ENCODE data around the gene PSMC4.

The PSMC4 gene

GRCh38 chr19:39993605-39994004 lies 22.6 kb downstream of the PSMC4 start:
- no peak for DNase-seq (ENCODE audit: low read depth, low spot score)

GRCh38 chr19:39994361-39994760 lies 23.4 kb downstream of the PSMC4 start:
- no peak for DNase-seq (ENCODE audit: low read depth, low spot score)

GRCh38 chr19:39995794-39996193 lies 24.8 kb downstream of the PSMC4 start:
- DNase-seq (ENCODE audit: low read depth, low spot score), result no peak

GRCh38 chr19:39996218-39996810 lies 25.3 kb downstream of the PSMC4 start:
- DNase-seq (ENCODE audit: low read depth, low spot score), result peak; percentile 78

GRCh38 chr19:39996811-39997637 lies 26.1 kb downstream of the PSMC4 start, which contains the start of gene ZNF546:
TSS of gene ZNF546 (plus strand) at chr19:39997060. CDS start at chr19:39998327, 1,267 bp downstream.
- peak; percentile 95 for DNase-seq (ENCODE audit: low read depth, low spot score)

GRCh38 chr19:39997638-39998216 lies 26.8 kb downstream of the PSMC4 start:
- no peak for DNase-seq (ENCODE audit: low read depth, low spot score)

GRCh38 chr19:39998501-39998900 lies 27.5 kb downstream of the PSMC4 start:
- no peak for DNase-seq (ENCODE audit: low read depth, low spot score)

GRCh38 chr19:40005691-40006272 lies 34.8 kb downstream of the PSMC4 start:
- DNase-seq (ENCODE audit: low read depth, low spot score), result no peak

GRCh38 chr19:40006273-40006691 lies 35.3 kb downstream of the PSMC4 start:
- DNase-seq (ENCODE audit: low read depth, low spot score), result peak; percentile 83

- DNase-seq (ENCODE audit: low read depth, low spot score), result no peak
Measured at GRCh38 chr19:40009674-40010073, 38.7 kb downstream of the PSMC4 start.

- no peak for DNase-seq (ENCODE audit: low read depth, low spot score)
Measured at GRCh38 chr19:40013991-40014390, 43.0 kb downstream of the PSMC4 start.

GRCh38 chr19:40023969-40024368 lies 53.0 kb downstream of the PSMC4 start:
- DNase-seq (ENCODE audit: low read depth, low spot score), result no peak

- DNase-seq (ENCODE audit: low read depth, low spot score), result no peak
Measured at GRCh38 chr19:40025938-40026596, 55.1 kb downstream of the PSMC4 start.

GRCh38 chr19:40026597-40026970 lies 55.6 kb downstream of the PSMC4 start:
- no peak for DNase-seq (ENCODE audit: low read depth, low spot score)
